Tibial nerve (tissue), 4 donors: ENCODE results near the gene POM121C. TPM values are rescaled to one million over a fixed set of nuclear protein-coding genes. Genes with fewer than 3 reads are reported as not detected.
"Not testable (repeated sequence)": the region's sequence is repeated elsewhere in the genome, so short reads cannot be mapped to it uniquely, and the experiment has no call there.

ENCODE experiments used
- DNase-seq, 2 donors: peaks; one replicate each; pipeline ENCODE4 v3.0.0-alpha.2; 2019; ENCODE audit warnings: low spot score in 2 of 2
- H3K27ac ChIP-seq, 4 donors: fragments of 200-600 bp; sonication (generic) in 3 of 4; one replicate each; pipeline ENCODE4 v1.5.1; 2017 to 2019; ENCODE audit warnings: mild to moderate bottlenecking in 1 of 4
- H3K27me3 ChIP-seq, 2 donors: fragments of 200-600 bp; sonication (generic) in 1 of 2; one replicate each; pipeline versions ENCODE4 v1.5.1 to v1.6.0; 2017 to 2019
- H3K36me3 ChIP-seq, 3 donors: fragments of 200-600 bp; sonication (generic); one replicate each; pipeline ENCODE4 v1.5.1; 2018 to 2019
- H3K4me1 ChIP-seq, 4 donors: fragments of 200-600 bp; sonication (generic) in 3 of 4; one replicate each; pipeline ENCODE4 v1.5.1; 2017 to 2019
- H3K4me3 ChIP-seq, 4 donors: fragments of 200-600 bp; sonication (generic) in 3 of 4; one replicate each; pipeline ENCODE4 v1.5.1; 2017 to 2019; ENCODE audit warnings: mild to moderate bottlenecking in 1 of 4, moderate library complexity in 1 of 4
- H3K9me3 ChIP-seq, 4 donors: fragments of 200-600 bp; sonication (generic) in 3 of 4; one replicate each; pipeline ENCODE4 v1.5.1; 2017 to 2019
- WGBS, 2 donors: methylation state at CpG; one replicate each; pipeline ENCODE4 v1.1.5; 2018; 5-methylcytosine and 5-hydroxymethylcytosine counted together
- small RNA-seq: library from RNA; depleted of rRNA; stranded (forward); fragments of <200 nt; gene quantifications from one replicate; pipeline ENCODE3, GENCODE V24; 2016
- total RNA-seq, 4 donors: library from RNA; depleted of rRNA; stranded (reverse); fragments of >200 nt; gene quantifications; one replicate each; pipeline ENCODE4 v1.1.0, GENCODE V29; 2016

The POM121C gene
- total RNA-seq, 4 donors from 2014 or later, result 9.4 to 28.5 (median 21.1) TPM

DNA sequence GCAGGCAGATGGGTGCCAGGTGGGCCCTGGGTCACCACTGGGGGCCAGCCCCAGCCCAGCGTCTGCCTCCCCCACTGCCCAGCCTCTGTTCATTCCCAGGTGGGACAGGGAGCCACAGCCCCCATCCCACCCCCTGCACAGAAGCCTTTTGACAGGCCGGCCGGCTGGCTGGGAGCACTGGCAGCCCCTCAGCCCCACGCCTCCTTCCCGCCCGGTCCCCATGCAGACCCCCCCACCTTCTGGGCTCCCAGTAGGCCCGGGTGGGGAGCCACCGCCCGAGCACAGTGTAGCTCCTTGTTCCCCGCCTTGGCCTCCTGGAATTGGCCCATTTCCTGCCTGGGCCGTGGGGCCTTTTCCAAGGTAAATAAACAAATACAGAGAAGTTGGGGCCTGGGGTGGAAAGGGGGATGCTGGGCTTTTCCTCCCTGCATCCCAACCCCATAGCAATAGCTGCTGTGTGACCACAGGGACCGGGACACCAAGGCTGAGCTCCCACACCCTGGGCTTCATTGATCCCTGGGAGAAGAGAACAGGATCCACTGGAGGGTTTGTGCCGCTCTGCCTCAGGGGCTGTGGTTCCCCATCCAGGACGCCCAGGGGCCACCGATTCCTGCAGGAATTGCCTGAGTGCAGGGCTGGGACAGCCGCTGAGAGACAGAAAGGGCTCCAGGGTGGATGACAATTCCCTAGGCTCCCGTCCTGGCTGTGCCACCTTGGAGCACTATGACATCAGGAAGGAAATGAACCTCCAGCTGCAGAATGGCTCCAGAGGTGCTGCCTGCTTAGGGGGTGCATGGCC lies 111.4 kb downstream of the POM121C start:
- not testable (repeated sequence) for H3K4me1 ChIP-seq, H3K36me3 ChIP-seq, DNase-seq, H3K4me3 ChIP-seq, H3K9me3 ChIP-seq, H3K27ac ChIP-seq, H3K27me3 ChIP-seq
- no CpG with 5 or more reads among the region's 17 CpGs for WGBS, 2 donors

- H3K4me3 ChIP-seq, H3K27ac ChIP-seq, H3K36me3 ChIP-seq, H3K27me3 ChIP-seq, DNase-seq, H3K9me3 ChIP-seq, H3K4me1 ChIP-seq: not testable (repeated sequence)
- WGBS, 2 donors, result no CpG with 5 or more reads among the region's 4 CpGs
Observed at GRCh38 chr7:75374144-75374518, 112.0 kb downstream of the POM121C start.

GRCh38 chr7:75367313-75367712 lies 118.8 kb downstream of the POM121C start:
- not testable (repeated sequence) for H3K27me3 ChIP-seq, H3K27ac ChIP-seq, H3K4me1 ChIP-seq, DNase-seq, H3K9me3 ChIP-seq, H3K36me3 ChIP-seq, H3K4me3 ChIP-seq
- WGBS, 2 donors, result no CpG with 5 or more reads among the region's 9 CpGs

Small RNAs within 50 kb of the gene (small RNA-seq; reads per million reads assigned to genes)
- gene AC211429.1 (not detected), gene RF00019 (not detected)

Other genes starting within 250 kb of the POM121C start
- gene TRIM73, start 90.7 kb downstream of the POM121C start, total RNA-seq, result 1 to 10 TPM; 2.8 to 9.3 (median 4.6) TPM
- gene SPDYE5, start 6.0 kb upstream of the POM121C start, total RNA-seq, result not detected